Dermis microvascular lymphatic vessel endothelial cell (primary cell): ENCODE results near the gene OR1A2. TPM values are rescaled to one million over a fixed set of nuclear protein-coding genes. Genes with fewer than 3 reads are reported as not detected.
"Not testable (repeated sequence)": the region's sequence is repeated elsewhere in the genome, so short reads cannot be mapped to it uniquely, and the experiment has no call there.

Experiments
- DNase-seq, 2 donors: peaks; one replicate each; pipeline versions ENCODE4 v3.0.0 to v3.0.0-alpha.2; 2010; ENCODE audit warnings: low read depth in 2 of 2
- total RNA-seq: library from RNA; depleted of rRNA; stranded (reverse); fragments of >200 nt; gene quantifications from 2 replicates; pipeline ENCODE4 v1.2.1, GENCODE V29; 2014

Gene OR1A2, protein sequence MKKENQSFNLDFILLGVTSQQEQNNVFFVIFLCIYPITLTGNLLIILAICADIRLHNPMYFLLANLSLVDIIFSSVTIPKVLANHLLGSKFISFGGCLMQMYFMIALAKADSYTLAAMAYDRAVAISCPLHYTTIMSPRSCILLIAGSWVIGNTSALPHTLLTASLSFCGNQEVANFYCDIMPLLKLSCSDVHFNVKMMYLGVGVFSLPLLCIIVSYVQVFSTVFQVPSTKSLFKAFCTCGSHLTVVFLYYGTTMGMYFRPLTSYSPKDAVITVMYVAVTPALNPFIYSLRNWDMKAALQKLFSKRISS
- total RNA-seq = not detected in 2 replicates

DNA sequence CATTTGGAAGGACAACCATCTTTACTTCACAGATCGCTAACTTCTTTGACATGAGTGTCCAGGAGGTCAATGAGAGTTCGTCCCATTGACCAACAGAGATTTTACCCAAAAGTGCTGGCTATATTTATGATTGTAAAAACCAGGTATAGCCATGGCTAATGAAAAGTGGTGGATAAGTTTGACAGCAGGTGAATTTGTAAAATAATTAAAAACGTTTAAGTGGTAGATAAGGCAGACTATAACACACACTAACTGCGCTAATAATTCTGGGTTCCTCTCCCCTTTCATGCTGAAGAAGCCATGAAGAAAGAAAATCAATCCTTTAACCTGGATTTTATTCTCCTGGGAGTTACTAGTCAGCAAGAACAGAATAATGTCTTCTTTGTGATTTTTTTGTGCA, at the start of gene OR1A2:
TSS of gene OR1A2 (plus strand) at position 301 of the 400 bp plus-strand sequence. CDS start at position 301, 0 bp downstream.
- no peak for DNase-seq

DNA sequence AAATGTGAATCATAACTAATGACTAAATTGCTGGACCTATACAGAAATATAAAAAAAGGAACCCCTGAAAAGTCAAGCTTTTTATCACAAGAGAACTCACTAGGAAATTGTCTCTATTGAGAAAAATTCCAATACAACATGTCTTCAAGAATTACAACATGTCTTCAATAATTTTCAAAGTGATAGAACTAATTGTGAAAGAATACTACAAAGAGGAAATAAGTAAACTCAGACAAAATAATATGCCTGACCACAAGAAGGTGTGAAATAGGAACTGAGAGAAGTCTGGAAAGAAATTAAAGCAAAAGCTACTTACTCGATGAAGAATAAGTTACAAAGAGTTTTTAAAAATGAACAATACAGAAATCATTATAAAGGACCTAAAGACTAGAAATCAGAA, 40.1 kb upstream of the OR1A2 start:
- no peak for DNase-seq

DNA sequence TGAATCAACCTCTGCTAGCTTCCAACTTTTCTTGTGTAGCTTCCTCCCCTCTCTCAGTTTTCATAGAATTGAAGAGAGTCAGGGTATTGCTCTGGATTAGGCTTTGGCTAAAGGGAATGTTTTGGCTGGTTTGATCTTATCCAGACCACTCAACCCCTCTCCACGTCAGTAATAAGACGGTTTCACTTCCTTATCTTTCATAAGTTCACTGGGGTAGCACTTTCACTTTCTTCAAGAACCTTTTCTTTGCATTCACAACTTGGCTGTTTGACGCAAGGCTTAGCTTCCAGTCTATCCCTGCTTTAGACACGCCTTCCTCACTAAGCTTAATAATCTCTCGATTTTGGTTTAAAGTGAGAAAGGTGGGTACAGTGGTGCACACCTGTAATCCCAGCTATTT, 29.7 kb upstream of the OR1A2 start:
- no peak for DNase-seq

DNA sequence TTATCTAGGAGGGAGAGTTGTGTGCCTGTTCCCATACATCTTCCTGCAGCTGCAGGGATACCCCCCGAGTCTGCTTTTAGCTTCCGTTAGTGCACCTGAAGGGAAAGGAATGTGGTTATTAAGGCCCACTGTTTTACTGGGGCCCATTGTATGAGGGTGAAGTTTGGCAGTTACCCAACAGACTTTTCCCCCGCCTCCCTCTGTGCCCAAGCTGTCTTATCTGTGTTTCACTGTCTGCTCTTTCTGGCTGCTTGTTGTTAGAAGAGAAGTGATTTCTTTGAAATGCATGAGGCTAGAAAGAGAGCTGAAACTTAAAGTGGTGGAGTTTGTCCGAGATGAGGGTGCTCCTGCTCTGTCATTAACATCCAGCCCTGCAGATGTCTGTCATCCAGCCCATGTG, 7.4 kb upstream of the OR1A2 start:
- DNase-seq = no peak

DNA sequence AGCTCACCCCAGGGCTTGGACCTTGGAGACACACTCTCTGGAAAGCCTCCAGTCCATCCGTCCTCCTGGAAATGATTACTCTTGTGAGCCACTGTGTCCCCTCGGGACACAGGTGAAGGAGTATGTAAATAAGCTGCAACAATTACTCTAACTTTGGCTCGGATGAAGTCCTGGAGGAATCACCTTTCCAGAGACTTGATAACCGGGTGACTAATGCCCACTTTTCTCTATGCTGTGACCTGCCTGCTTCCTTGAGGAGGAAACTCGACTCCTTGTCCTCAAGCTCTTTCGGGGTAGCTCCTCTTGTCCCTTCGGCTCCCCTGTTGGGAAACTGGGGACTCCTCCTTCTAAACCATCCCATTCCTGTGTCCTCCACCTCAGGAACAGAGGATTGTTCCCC, 10.0 kb downstream of the OR1A2 start, which contains the start of gene OR1A1:
TSS of gene OR1A1 (plus strand) at position 301 of the 400 bp plus-strand sequence. CDS start 7,954 bp downstream, outside the sequence.
- DNase-seq = no peak

DNA sequence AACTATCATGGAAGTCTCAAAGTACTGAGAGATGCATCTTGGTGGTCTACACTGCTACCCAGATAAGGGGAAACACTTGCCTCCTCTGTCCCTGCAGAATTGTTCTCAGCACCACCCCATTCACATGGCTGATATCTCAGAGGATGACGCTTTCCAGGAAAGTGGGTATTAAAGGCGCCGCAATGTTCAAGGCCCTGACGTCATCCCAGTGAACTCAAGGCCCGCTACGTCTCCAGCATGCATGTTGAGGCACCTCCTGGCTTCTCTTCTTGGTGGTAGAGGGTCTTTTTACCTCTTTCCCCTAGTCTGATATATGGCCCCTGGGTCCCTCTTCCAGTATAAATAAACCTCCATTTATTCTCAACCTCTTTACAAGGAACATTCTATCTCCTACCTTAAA, 11.2 kb downstream of the OR1A2 start:
- no peak for DNase-seq

DNA sequence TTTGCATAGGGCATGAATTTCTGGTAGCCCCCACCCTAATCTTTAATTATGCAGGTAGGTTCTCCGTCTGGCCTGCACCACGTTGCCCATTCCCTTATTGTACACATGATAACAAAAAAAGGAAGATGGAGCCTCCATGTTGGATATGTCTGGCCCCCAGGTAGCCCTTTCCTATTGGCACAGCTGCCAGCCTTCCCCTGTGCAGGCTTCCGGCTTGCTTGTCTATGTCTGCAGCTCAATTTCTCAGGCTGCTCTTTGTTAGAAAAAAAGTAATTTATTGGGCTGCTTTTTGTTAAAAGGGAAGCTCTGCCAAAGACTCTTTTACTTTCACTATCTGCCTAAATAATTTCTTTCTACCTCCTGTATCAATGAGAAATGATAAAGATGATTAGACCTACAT, 15.7 kb downstream of the OR1A2 start:
- DNase-seq = no peak

DNA sequence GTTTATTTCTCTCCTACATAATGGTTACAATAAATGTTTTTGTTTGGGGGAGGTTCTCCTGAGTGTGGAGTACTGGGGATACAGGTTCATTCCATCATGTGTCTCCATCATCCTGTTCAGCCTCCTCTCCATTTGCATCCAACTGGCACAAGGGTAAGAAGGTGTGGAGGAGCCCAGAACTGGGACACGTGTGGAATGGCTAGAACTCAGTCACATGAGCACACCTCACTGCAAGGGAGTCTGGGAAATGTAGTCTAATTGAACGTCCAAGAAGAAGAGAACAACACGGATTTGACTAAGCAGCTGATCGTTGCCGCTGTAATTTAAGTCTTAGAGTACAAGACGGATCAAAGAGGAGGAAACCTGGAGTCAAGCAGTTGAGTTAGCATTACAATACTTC, 16.3 kb downstream of the OR1A2 start:
- no peak for DNase-seq

DNA sequence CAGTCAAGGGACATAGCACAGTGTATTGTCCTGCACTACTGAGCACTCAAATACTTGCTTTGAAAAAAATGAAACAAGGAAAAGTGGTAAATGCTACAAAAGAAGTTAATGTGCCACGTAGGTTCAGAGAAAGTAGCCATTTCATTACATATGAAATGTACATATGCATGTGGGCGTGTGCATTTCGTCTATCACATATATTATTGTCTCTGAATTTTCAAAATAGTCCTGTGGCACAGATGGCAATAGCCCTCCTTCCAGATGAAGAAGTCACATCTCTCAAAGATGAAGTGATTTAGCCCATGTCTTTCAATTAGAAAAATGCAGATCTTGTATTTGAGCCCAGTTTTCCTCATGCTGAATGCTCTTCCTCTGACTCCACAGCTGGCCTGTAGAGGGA, 22.7 kb downstream of the OR1A2 start:
- not testable (repeated sequence) for DNase-seq

DNA sequence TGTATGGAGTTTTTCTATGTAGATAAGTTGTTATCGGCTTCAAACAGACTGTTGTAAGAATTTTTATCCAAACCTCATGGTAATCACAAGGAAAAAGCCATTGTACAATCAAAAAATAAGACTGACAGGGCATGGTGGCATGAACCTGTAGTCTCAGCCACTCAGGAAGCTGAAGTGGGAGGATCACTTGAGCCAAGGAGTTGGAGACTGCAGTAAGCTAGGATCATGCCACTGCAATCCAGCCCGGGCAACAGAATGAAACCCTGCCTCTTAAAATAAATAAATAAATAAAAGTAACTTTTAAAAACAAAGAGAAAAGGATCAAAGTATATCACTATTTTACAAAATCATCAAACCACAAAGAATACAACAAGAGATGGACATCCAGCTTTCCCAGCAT, 24.5 kb downstream of the OR1A2 start:
- DNase-seq = no peak

DNA sequence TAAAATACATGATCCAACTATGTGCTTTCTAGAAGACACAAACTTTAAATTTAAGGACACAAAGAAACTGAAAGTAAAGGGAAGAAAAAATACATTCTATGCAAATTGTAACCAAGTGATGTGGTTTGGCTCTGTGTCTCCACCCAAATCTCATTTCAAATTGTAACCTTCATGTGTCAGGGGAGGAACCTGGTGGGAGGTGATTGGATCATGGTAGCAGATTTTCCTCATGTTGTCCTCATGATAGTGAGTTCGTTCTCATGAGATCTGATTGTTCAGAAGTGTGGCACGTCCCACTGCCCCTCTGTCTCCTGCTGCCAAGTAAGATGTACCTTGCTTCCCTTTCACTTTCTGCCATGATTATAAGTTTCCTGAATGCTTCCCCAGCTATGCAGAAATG, 25.2 kb downstream of the OR1A2 start:
- DNase-seq = no peak

DNA sequence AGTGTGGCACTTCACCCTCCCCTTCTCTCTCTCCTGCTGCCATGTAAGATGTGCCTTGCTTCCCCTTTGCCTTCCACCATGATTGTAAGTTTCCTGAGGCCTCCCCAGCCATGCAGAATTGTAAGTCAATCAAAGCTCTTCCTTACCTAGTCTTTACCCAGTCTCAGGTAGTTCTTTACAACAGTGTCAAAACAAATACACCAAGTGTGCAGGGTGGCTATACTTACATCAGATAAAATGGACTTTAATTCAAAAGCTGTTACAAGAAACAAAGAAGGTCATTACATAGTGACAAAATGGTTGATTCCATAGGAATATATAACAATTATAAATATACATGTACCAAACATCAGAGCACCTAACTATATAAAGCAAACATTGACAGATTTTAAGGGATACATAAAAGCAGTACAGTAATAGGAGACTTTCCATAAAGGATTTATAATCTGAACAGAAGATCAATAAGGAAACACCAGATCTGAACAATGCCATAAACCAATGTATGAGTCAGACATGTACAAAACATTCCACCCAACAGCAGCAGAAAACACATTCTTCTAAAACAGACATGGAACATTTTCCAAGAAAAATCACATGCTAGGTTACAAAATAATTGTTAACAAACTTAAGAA, 27.5 kb downstream of the OR1A2 start:
- DNase-seq = not testable (repeated sequence)

DNA sequence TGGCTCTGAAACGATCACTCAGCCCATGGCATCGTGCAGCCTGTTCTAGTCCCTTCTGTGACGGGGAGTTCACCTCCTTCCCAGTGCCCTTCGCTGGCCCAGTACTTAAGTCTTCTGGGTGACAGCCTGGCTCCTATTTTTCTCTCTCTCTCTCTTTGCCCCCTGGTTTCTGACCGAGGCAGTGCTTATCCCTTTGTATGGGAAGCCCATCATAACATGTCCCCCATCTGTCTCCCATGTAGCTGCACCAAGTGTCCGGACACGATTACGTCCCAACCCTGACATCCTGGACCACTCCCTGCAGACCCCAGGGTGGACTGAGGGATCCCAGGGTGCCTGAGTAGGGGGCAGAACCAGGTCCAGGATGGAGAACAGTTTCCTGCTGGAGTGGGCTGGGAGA, 35.0 kb downstream of the OR1A2 start:
- not testable (repeated sequence) for DNase-seq

DNA sequence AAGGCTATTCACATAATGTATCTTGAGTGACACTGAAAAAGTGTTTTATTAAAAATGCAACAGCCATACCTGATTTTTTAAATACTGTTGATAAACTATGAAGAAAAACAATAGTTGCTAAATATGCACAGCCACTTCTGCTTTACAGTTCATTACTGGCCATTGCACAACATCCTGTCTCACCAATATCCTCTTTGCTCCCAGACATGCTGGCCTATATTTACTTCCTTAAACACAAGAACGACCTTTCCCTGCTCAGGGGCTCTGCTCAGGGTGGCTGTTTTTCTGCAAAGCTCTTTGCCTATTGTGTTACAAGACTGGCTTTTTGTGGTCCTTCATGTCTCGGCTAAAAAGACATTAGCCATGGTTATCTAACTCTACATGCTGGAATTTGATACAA, 41.4 kb downstream of the OR1A2 start:
- DNase-seq = not testable (repeated sequence)

DNA sequence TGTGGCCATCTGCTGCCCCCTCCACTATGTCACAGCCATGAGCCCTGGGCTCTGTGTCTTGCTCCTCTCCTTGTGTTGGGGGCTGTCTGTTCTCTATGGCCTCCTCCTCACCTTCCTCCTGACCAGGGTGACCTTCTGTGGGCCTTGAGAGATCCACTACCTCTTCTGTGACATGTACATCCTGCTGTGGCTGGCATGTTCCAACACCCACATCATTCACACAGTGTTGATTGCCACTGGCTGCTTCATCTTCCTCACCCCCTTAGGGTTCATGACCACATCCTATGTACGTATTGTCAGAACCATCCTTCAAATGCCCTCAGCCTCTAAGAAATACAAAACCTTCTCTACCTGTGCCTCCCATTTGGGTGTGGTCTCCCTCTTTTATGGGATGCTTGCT, 43.7 kb downstream of the OR1A2 start:
- not testable (repeated sequence) for DNase-seq

DNA sequence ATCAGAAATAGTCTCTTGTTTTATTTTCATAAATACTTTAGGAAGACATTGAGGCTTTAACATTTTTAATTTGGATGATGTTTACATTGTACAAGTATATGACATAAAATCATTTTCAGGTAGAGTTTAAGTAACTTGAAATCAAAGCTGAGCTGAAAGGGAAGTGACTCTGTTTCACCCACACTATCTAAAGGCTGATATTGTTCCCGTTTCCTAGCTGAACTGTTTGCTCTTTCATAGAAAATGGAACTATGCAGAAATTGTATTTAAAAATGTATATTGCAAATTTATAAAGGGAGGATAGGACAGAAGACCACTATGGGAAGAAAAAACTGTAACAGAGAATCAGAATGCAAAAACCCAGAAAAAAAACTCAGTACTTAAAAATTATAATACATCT, 47.5 kb downstream of the OR1A2 start:
- DNase-seq = not testable (repeated sequence)

Other genes with a start within 250 kb of the OR1A2 start
- not detected in 2 replicates for gene OR1D5, start 133.9 kb upstream of the OR1A2 start, total RNA-seq
- not detected in 2 replicates for gene OR1D2, start 93.1 kb upstream of the OR1A2 start, total RNA-seq
- not detected in 2 replicates for gene OR1G1, start 70.0 kb upstream of the OR1A2 start, total RNA-seq
- gene OR1A1, start 10.1 kb downstream of the OR1A2 start, total RNA-seq = not detected in 2 replicates
- not detected in 2 replicates for gene OR3A1, start 100.8 kb downstream of the OR1A2 start, total RNA-seq
- gene OR3A2, start 188.8 kb downstream of the OR1A2 start, total RNA-seq = not detected in 2 replicates
- not detected in 2 replicates for gene OR1E1, start 200.9 kb downstream of the OR1A2 start, total RNA-seq
- gene OR3A3, start 213.9 kb downstream of the OR1A2 start, total RNA-seq = not detected in 2 replicates
- not detected in 2 replicates for gene OR1E2, start 236.3 kb downstream of the OR1A2 start, total RNA-seq